Cardiac atrium fibroblast (primary cell): Measurements from ENCODE around the gene CSF1. TPM values are rescaled to one million over a fixed set of nuclear protein-coding genes. Genes with fewer than 3 reads are reported as not detected.

Source experiments
- total RNA-seq: library from RNA; depleted of rRNA; stranded (reverse); fragments of >200 nt; gene quantifications from 2 replicates; pipeline ENCODE4 v1.2.3, GENCODE V29; 2015

CSF1 gene
- 53.4 and 87.2 TPM in 2 replicates for total RNA-seq

DNA sequence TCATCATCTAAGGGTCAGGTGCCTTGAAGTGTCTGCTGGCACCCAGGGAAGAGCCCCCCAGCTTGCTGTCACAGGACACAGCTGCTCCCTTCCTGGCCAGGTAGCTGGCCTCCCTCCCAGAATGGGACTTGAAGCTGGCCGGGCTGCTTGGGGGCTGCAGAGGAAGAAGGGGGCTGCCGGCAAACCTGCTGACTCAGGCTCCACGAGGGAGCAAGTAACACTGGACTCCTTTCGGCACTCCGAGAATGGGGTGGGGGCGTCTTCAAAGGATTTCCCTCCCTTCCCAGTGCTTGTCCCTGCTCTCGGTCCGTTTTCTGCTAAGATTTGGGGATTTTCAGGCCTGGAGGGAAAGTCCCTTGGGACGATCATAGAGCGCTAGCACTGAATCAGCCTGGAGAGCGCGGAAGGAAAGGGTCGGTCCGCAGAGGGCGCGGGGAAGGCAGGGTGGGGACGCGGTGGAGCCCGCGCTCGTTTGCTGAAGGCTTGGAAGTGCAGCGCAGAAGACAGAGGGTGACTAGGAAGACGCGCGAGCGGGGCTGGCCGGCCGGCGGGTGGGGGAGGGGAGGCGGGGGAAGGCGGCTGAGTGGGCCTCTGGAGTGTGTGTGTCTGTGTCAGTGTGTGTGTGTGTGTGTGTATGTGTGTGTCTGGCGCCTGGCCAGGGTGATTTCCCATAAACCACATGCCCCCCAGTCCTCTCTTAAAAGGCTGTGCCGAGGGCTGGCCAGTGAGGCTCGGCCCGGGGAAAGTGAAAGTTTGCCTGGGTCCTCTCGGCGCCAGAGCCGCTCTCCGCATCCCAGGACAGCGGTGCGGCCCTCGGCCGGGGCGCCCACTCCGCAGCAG lies at the start of gene CSF1:
Gene CSF1, plus strand, starts transcription at position 727 of the 840 bp plus-strand sequence. CDS start 175 bp downstream, outside the sequence.

Other genes starting within 250 kb of the CSF1 start
- 9.9 and 16.8 TPM in 2 replicates for gene GSTM2, start 242.8 kb upstream of the CSF1 start, total RNA-seq
- gene GSTM1, start 223.0 kb upstream of the CSF1 start, total RNA-seq: not detected in 2 replicates
- 0.49 TPM in 1 of 2 replicates, not detected in the other for gene GSTM5, start 198.6 kb upstream of the CSF1 start, total RNA-seq
- 33.5 and 34.1 TPM in 2 replicates for gene GSTM3, start 169.8 kb upstream of the CSF1 start, total RNA-seq
- not detected in 2 replicates for gene EPS8L3, start 146.9 kb upstream of the CSF1 start, total RNA-seq
- gene AHCYL1, start 73.9 kb downstream of the CSF1 start, total RNA-seq: 30.9 and 32.7 TPM in 2 replicates
- gene STRIP1, start 123.8 kb downstream of the CSF1 start, total RNA-seq: 17.1 and 18.8 TPM in 2 replicates
- not detected in 2 replicates for gene ALX3, start 159.8 kb downstream of the CSF1 start, total RNA-seq
- not detected in 2 replicates for gene UBL4B, start 201.6 kb downstream of the CSF1 start, total RNA-seq
- under 0.01 TPM in 1 of 2 replicates, not detected in the other for gene SLC6A17, start 239.6 kb downstream of the CSF1 start, total RNA-seq